Testis (tissue), 3 donors: ENCODE measurements around the gene ARPC4. TPM values are rescaled to one million over a fixed set of nuclear protein-coding genes. Genes with fewer than 3 reads are reported as not detected.
A peak's percentile ranks its signal among the peaks of the same experiment; 100 is the strongest.
"Not testable (repeated sequence)": the region's sequence is repeated elsewhere in the genome, so short reads cannot be mapped to it uniquely, and the experiment has no call there.

Source experiments
- DNase-seq: peaks from one replicate; pipeline ENCODE4 v3.0.0-alpha.2; 2019
- H3K27ac ChIP-seq, 2 donors: fragments of 200-600 bp; sonication (generic); one replicate each; pipeline ENCODE4 v1.5.1; 2019
- H3K27me3 ChIP-seq: fragments of 200-600 bp; sonication (generic); one replicate; pipeline ENCODE4 v1.5.1; 2019
- H3K36me3 ChIP-seq: fragments of 200-600 bp; sonication (generic); one replicate; pipeline ENCODE4 v1.5.1; 2017; ENCODE audit warnings: low read depth; ENCODE audit errors: missing control alignments
- H3K4me1 ChIP-seq: fragments of 200-600 bp; sonication (generic); one replicate; pipeline ENCODE4 v1.5.1; 2019
- H3K4me3 ChIP-seq, 2 donors: fragments of 200-600 bp; sonication (generic); one replicate each; pipeline ENCODE4 v1.5.1; 2017 to 2019
- H3K9me3 ChIP-seq: fragments of 200-600 bp; sonication (generic); one replicate; pipeline ENCODE4 v1.5.1; 2017
- POLR2A ChIP-seq: fragments of 450-650 bp; IDR thresholded peaks from one replicate; pipeline ENCODE4 v1.6.1; 2017; ENCODE audit warnings: antibody characterized with exemption, mild to moderate bottlenecking, moderate library complexity
- WGBS, 2 donors: methylation state at CpG; one replicate each; pipeline ENCODE4 v1.1.5; 2018; 5-methylcytosine and 5-hydroxymethylcytosine counted together
- intact Hi-C: fragments of 100-400 bp; cut with DNase I; formaldehyde crosslinking; loops from one replicate; pipeline ENCODE4 v1.15.1; 2023; ENCODE audit warnings: low total_unique reads
- polyA plus RNA-seq: library from polyadenylated mRNA; stranded (reverse); fragments of 350-450 nt; fragmentation: Illumina TruSeq; extraction: RNeasy Lipid Tissue Mini Kit (QIAGEN cat#74804); gene quantifications from one replicate; pipeline ENCODE4 v1.2.3, GENCODE V29; 2014; ENCODE audit warnings: low read depth, low replicate concordance; ENCODE audit not compliant: insufficient read depth
- total RNA-seq, 2 donors: library from RNA; depleted of rRNA; stranded (reverse); fragments of >200 nt; gene quantifications; one replicate each; pipeline ENCODE4 v1.2.3, GENCODE V29; 2016
- TF ChIP-seq, protein P1 (sequence below), 3 experiments: fragments of 450-650 bp in 2 of 3; fragments of 200-600 bp in 1 of 3; sonication (generic) in 1 of 3; IDR thresholded peaks; one replicate each; pipeline ENCODE4 v1.5.1; 2016 to 2019; ENCODE audit warnings: antibody characterized with exemption in 3 of 3, mild to moderate bottlenecking in 2 of 3, moderate library complexity in 1 of 3

The ARPC4 gene
- total and polyA plus RNA-seq, 3 donors from 2014 or later, result 99.6 to 124 (median 108) TPM

GRCh38 chr3:9841015-9841414 lies 48.1 kb downstream of the ARPC4 start:
- Histone ChIP-seq H3K9me3 (no peaks in the 10 kb centered on the region), H3K4me3 (no peak overlapping the region), H3K27ac (no peak overlapping the region), H3K27me3 (no peaks in the 10 kb centered on the region), H3K36me3 (no peaks in the 10 kb centered on the region), H3K4me1 (peaks cover 3% of the 10 kb centered on the region)
- intact Hi-C loops, result no loop called here
- TF ChIP-seq, protein P1, sequence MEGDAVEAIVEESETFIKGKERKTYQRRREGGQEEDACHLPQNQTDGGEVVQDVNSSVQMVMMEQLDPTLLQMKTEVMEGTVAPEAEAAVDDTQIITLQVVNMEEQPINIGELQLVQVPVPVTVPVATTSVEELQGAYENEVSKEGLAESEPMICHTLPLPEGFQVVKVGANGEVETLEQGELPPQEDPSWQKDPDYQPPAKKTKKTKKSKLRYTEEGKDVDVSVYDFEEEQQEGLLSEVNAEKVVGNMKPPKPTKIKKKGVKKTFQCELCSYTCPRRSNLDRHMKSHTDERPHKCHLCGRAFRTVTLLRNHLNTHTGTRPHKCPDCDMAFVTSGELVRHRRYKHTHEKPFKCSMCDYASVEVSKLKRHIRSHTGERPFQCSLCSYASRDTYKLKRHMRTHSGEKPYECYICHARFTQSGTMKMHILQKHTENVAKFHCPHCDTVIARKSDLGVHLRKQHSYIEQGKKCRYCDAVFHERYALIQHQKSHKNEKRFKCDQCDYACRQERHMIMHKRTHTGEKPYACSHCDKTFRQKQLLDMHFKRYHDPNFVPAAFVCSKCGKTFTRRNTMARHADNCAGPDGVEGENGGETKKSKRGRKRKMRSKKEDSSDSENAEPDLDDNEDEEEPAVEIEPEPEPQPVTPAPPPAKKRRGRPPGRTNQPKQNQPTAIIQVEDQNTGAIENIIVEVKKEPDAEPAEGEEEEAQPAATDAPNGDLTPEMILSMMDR (IDR thresholded peaks at IDR 0.05), result no peak
- no peak for TF ChIP-seq POLR2A
- 79 to 80% methylated on average over 8 of the region's 8 CpGs for WGBS, 2 donors
- no peak for DNase-seq

- Histone ChIP-seq H3K27me3 (no peaks in the 10 kb centered on the region), H3K4me3 (peak within 1 kb of the TSS; percentile 59 to 77), H3K4me1 (peaks cover 3% of the 10 kb centered on the region), H3K27ac (peak within 1 kb of the TSS; percentile 16 to 53), H3K36me3 (no peaks in the 10 kb centered on the region), H3K9me3 (no peaks in the 10 kb centered on the region)
- WGBS, 2 donors, result 1% methylated on average over 17 to 42 of the region's 42 CpGs
- intact Hi-C loops, result no loop called here
- TF ChIP-seq, protein P1 (IDR thresholded peaks at IDR 0.05), result no peak
- peak; percentile 20 for TF ChIP-seq POLR2A
- peak; percentile 99 for DNase-seq
Measured at GRCh38 chr3:9843715-9844438, 51.0 kb downstream of the ARPC4 start, which contains the start of gene RPUSD3. Gene RPUSD3, minus strand, starts transcription at chr3:9844008. Its CDS starts 18 bp downstream, at chr3:9843990.

DNA sequence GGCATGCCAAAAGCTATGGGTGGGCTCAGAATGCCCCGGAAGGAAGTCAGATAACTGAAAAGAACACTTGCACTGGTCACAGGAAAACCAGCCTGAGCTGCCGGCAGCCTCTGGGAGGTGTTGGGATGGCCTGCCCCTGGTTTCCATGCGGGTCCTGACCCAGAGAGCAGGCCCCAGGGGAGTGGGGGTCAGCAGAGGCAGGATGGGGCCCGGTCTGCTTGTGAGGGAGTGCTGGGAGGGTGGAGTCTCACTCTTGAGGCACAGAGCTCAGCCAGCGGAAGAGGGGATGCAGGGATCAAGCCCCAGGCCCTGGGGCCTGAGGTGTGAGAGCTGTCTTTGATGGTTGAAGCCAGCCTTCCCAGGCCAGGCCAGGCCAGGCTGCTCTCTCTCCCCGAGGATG lies 53.3 kb downstream of the ARPC4 start:
- 50 to 75% methylated on average over 6 of the region's 6 CpGs for WGBS, 2 donors
- peaks cover 3% of the 10 kb centered on the region for H3K4me1 ChIP-seq
- H3K27ac ChIP-seq, result no peak overlapping the region
- TF ChIP-seq, protein P1 (IDR thresholded peaks at IDR 0.05), result no peak
- TF ChIP-seq POLR2A, result no peak
- H3K27me3 ChIP-seq, result no peaks in the 10 kb centered on the region
- H3K4me3 ChIP-seq, result no peak overlapping the region
- no peak for DNase-seq
- intact Hi-C loops, result no loop called here
- no peaks in the 10 kb centered on the region for H3K36me3 ChIP-seq
- no peaks in the 10 kb centered on the region for H3K9me3 ChIP-seq

GRCh38 chr3:9846931-9847488 lies 54.1 kb downstream of the ARPC4 start:
- WGBS, 2 donors, result 93 to 94% methylated on average over 3 to 6 of the region's 6 CpGs

GRCh38 chr3:9847870-9848269 lies 55.0 kb downstream of the ARPC4 start:
- H3K27ac ChIP-seq, intact Hi-C loops, H3K9me3 ChIP-seq, H3K36me3 ChIP-seq, DNase-seq, H3K4me1 ChIP-seq, H3K4me3 ChIP-seq, H3K27me3 ChIP-seq: not testable (repeated sequence)
- WGBS, 2 donors, result 40 to 76% methylated on average over 5 to 9 of the region's 9 CpGs

More at GRCh38 chr3:9846931-9847488, 54.1 kb downstream of the ARPC4 start:
- H3K36me3 ChIP-seq, result no peaks in the 10 kb centered on the region
- H3K4me1 ChIP-seq, result peaks cover 3% of the 10 kb centered on the region
- no peak overlapping the region for H3K27ac ChIP-seq
- no peaks in the 10 kb centered on the region for H3K9me3 ChIP-seq
- intact Hi-C loops, result no loop called here
- H3K4me3 ChIP-seq, result no peak overlapping the region
- no peaks in the 10 kb centered on the region for H3K27me3 ChIP-seq
- TF ChIP-seq, protein P1 (IDR thresholded peaks at IDR 0.05), result no peak
- no peak for TF ChIP-seq POLR2A
- no peak for DNase-seq
